H1 (cell line): ENCODE data around the gene LHCGR.
"Not testable (repeated sequence)": the region's sequence is repeated elsewhere in the genome, so short reads cannot be mapped to it uniquely, and the experiment has no call there.

Source experiments
- BCL11A ChIP-seq, 2 experiments: IDR thresholded peaks; one replicate each; pipeline ENCODE4 v1.6.1; 2011; ENCODE audit warnings: low read depth in 2 of 2, low read length in 2 of 2, mild to moderate bottlenecking in 2 of 2
- CEBPB ChIP-seq: IDR thresholded peaks from 2 replicates; pipeline ENCODE4 v1.6.1; 2012; ENCODE audit warnings: low read depth, low read length
- EP300 ChIP-seq, 2 experiments: IDR thresholded peaks; 1 replicate in 1 of 2; 2 replicates in 1 of 2; pipeline ENCODE4 v1.6.1; 2011 to 2012; ENCODE audit warnings: low read depth in 2 of 2, low read length in 2 of 2, mild to moderate bottlenecking in 2 of 2, borderline replicate concordance in 1 of 2, inconsistent platforms in 1 of 2, moderate library complexity in 1 of 2
- EZH2 ChIP-seq: fragments of 200-600 bp; sonication (generic); IDR thresholded peaks from 2 replicates; pipeline ENCODE4 v1.7.1; 2012; ENCODE audit warnings: low read depth, mild to moderate bottlenecking, moderate library complexity, low read length, inconsistent platforms; ENCODE audit not compliant: severe bottlenecking
- SIN3A ChIP-seq, 2 experiments: IDR thresholded peaks in 1 of 2; conservative IDR thresholded peaks in 1 of 2; 2 replicates each; pipeline ENCODE4 v1.6.1; 2011 to 2012; ENCODE audit warnings: low read length in 2 of 2, improper control_type of control experiment in 1 of 2, low read depth in 1 of 2, mild to moderate bottlenecking in 1 of 2
- TAF1 ChIP-seq: IDR thresholded peaks from 2 replicates; pipeline ENCODE4 v1.6.1; 2011; ENCODE audit warnings: mild to moderate bottlenecking, low read depth, low read length
- TF ChIP-seq, protein P1 (sequence below), 3 experiments: IDR thresholded peaks; 1 replicate in 2 of 3; 2 replicates in 1 of 3; pipeline versions ENCODE4 v1.5.1 to v1.6.1; 2011; ENCODE audit warnings: low read length in 3 of 3, mild to moderate bottlenecking in 3 of 3, inconsistent platforms in 2 of 3, low read depth in 1 of 3, moderate library complexity in 1 of 3; ENCODE audit not compliant: insufficient read depth in 1 of 3; ENCODE audit errors: control extremely low read depth in 1 of 3

DNA sequence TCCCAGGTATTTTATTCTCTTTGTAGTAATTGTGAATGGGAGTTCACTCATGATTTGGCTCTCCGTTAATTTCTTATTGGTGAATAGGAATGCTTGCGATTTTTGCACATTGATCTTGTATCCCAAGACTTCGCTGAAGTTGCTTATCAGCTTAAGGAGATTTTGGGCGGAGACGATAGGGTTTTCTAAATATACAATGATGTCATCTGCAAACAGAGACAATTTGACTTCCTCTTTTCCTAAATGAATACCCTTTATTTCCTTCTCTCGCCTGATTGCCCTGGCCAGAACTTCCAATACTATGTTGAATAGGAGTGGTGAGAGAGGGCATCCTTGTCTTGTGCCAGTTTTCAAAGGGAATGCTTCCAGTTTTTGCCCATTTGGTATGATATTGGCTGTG is 51.9 kb downstream of the LHCGR start:
- TF ChIP-seq EZH2; SIN3A (conservative IDR thresholded peaks at IDR 0.05 in 1 of 2, IDR thresholded peaks at IDR 0.05 in 1 of 2; ENCODE audit: low read depth in 1 of 2, low read length in 2 of 2); BCL11A (IDR thresholded peaks at IDR 0.05; ENCODE audit: low read depth in 2 of 2, low read length in 2 of 2); TAF1; CEBPB; EP300 (IDR thresholded peaks at IDR 0.05; ENCODE audit: borderline replicate concordance in 1 of 2, low read depth in 2 of 2, low read length in 2 of 2): not testable (repeated sequence)
- TF ChIP-seq, protein P1, sequence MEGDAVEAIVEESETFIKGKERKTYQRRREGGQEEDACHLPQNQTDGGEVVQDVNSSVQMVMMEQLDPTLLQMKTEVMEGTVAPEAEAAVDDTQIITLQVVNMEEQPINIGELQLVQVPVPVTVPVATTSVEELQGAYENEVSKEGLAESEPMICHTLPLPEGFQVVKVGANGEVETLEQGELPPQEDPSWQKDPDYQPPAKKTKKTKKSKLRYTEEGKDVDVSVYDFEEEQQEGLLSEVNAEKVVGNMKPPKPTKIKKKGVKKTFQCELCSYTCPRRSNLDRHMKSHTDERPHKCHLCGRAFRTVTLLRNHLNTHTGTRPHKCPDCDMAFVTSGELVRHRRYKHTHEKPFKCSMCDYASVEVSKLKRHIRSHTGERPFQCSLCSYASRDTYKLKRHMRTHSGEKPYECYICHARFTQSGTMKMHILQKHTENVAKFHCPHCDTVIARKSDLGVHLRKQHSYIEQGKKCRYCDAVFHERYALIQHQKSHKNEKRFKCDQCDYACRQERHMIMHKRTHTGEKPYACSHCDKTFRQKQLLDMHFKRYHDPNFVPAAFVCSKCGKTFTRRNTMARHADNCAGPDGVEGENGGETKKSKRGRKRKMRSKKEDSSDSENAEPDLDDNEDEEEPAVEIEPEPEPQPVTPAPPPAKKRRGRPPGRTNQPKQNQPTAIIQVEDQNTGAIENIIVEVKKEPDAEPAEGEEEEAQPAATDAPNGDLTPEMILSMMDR (IDR thresholded peaks at IDR 0.05; ENCODE audit: control extremely low read depth in 1 of 3, insufficient read depth in 1 of 3, low read depth in 1 of 3, low read length in 3 of 3), result not testable (repeated sequence)
